ENCODE measurements around the gene NUP85. TPM values are rescaled to one million over a fixed set of nuclear protein-coding genes. Genes with fewer than 3 reads are reported as not detected.
A peak's percentile ranks its signal among the peaks of the same experiment; 100 is the strongest.
"Not testable (repeated sequence)": the region's sequence is repeated elsewhere in the genome, so short reads cannot be mapped to it uniquely, and the experiment has no call there.

The NUP85 gene
- total RNA-seq, 1 donor from 2014 or later: 35.1 TPM

DNA sequence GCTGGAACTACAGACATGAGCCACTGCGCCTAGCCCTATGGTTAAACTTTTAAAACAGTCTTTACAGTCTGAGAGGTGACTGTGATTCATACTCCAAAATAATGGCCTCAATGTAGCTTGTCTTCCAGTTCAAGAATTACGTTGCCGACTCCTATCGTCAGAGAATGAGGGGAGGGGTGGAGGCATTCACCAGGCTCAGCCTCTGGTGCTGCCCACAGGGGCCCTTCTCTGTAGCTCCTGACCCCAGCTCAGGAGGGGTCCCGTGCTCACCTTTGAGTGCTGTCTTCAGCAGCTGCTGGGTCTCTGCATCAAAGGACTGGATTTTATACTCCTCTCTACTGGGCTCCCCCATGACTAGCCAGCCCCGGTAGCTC lies 64.4 kb downstream of the NUP85 start:
- DNase-seq: no peak

- DNase-seq: peak; percentile 84
Observed at GRCh38 chr17:75270218-75270965, 64.9 kb downstream of the NUP85 start.

DNA sequence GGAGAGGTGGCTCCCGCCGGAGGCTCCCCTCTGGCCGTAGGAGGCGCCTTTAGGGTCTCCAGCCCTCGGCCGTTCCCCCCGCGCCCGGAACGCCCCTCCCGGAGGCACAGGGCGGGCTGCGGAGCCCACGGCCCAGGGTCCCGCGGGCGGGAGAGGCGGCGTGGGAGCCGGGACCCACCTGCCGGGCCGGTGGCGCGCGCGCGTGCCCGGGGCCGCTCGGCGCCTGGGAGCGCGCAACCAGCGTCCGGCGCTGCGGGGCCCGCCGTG lies 65.4 kb downstream of the NUP85 start, which contains the start of gene MIF4GD:
Gene MIF4GD (minus strand): TSS at position 266 of the 267 bp plus-strand sequence. CDS start 1,036 bp downstream, outside the sequence.
- no peak for DNase-seq

DNA sequence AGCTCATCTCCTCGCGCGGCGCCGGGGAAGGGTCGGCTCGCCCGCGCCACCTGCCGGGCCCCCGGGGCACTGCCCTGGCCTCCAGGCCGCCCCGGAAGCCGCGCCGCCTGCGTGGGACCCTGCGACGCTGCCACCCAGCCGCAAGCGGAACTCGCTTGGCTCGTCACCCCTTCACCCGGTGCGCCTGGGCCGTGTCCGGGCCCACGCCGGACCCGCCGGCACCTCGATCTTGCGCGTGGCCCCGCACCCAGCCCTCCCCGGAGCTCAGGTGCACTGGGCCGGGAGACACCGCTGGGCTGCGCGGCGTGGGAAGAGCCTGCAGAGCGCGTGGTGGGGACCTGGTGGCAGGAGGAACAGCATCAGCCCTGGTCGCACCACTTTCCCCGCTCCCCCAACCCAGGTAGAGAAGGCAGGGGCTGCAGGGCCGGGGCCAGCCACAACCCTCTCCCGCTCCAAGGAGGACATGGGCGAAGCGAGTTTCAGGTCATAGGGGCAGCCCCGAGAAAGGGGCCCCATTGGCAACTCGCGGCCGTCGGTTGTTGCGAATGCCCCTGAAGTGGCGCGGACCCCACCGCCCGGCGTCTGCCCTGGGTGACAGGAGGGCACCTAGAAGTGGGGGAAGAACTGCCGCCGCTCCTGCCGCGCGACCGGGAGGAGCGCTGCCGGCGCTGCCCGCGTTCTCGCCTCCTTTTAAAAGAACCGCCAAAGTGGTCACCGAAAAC lies 65.9 kb downstream of the NUP85 start:
- peak; percentile 90 for DNase-seq

DNA sequence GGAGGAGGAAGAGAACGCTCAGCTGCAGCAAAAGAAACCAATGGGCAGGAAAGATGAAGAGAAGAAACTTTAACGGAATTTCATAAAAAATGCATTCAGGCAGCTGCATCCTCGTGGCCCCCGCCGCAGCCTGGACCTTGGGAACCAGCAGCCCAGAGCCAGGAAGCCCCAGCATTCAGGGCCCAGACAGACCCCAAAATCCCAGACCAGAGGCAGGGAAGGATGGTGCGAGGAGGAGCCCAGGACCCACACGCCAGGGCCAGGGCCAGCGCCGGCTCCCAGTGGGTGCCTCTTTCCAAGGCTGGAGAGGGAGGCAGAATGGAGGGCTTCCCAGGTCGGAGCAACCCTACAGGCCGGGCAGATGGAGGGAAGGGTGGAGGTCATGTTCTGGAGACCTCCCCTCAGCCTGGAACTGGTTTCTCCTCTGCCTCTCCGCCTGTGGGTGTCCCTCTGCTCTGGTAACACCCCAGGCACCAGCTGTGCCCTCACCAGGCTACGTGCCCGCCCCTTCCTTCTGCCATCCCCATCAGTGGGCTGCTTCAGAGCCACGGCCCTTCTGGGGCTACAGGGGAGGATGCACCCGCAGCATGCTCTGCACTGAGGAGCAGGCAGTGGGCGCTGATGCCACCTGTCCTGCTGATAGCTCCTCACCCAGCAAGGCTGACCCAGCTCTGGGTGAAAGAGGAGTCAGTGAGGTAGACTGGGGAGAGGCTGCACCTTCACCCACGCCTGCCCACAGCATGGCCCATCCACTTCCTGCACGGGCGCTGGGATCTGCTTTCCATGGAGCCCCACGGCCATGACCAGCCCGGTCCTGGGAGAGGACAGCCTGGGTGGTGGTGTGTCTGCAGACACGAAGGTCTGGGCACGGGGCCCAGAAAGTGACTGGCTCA lies 66.7 kb downstream of the NUP85 start:
- no peak for DNase-seq

- no peak for DNase-seq
Observed at GRCh38 chr17:75272848-75273184, 67.3 kb downstream of the NUP85 start.

GRCh38 chr17:75273977-75274708 lies 68.7 kb downstream of the NUP85 start:
- DNase-seq: no peak

DNA sequence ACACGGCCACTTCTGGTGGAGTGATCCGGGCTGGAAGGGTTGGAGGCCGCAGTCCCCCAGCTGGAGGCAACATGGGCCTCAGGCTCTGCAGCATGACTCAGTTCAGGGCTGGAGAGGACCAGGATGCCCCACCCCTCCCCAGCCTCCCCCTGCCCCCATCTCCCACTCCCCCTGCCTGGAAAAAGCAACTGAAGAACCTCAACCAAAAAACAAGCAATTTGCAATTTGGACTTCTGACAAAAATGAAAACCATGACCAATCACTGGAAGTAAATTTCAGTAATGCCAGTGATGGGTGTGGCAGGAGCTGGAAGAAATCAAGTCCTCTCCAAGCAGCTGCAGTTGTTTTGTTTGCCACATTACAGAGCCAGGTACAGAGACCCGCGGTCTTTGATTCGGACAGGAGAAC lies 72.2 kb downstream of the NUP85 start:
- peak; percentile 74 for DNase-seq

DNA sequence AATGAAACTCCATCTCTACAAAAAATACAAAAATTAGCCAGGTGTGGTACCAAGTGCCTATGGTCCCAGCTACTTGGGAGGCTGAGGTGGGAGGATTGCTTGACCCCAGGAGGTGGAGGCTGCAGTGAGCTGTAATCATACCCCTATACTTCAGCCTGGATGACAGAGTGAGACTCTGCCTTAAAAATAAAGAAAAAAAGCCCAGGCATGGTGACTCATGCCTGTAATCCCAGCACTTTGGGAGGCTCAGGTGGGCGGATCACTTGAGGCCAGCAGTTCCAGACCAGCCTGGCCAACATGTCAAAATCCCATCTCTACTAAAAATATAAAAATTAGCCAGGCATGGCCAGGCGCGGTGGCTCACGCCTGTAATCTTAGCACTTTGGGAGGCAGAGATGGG lies 74.7 kb downstream of the NUP85 start:
- DNase-seq: not testable (repeated sequence)

GRCh38 chr17:75285123-75285522 lies 79.6 kb downstream of the NUP85 start:
- DNase-seq: no peak

Other genes with a start within 250 kb of the NUP85 start
- gene HID1, start 232.9 kb upstream of the NUP85 start, total RNA-seq: 12.3 TPM
- 11.4 TPM for gene CDR2L, start 218.0 kb upstream of the NUP85 start, total RNA-seq
- 31.5 TPM for gene MRPL58, start 193.0 kb upstream of the NUP85 start, total RNA-seq
- 299 TPM for gene ATP5PD, start 158.7 kb upstream of the NUP85 start, total RNA-seq
- gene KCTD2, start 158.5 kb upstream of the NUP85 start, total RNA-seq: 19.8 TPM
- 11.5 TPM for gene SLC16A5, start 117.7 kb upstream of the NUP85 start, total RNA-seq
- gene ARMC7, start 95.7 kb upstream of the NUP85 start, total RNA-seq: 3.5 TPM
- 50.8 TPM for gene NT5C, start 73.9 kb upstream of the NUP85 start, total RNA-seq
- gene JPT1, start 51.2 kb upstream of the NUP85 start, total RNA-seq: 97.4 TPM
- gene SUMO2, start 22.7 kb upstream of the NUP85 start, total RNA-seq: 64.0 TPM
- gene GGA3, start 55.9 kb downstream of the NUP85 start, total RNA-seq: 21.0 TPM
- gene MRPS7, start 56.2 kb downstream of the NUP85 start, total RNA-seq: 44.7 TPM
- gene MIF4GD, start 65.6 kb downstream of the NUP85 start, total RNA-seq: 9.1 TPM
- gene SLC25A19, start 83.8 kb downstream of the NUP85 start, total RNA-seq: 4.9 TPM
- 99.6 TPM for gene GRB2, start 200.0 kb downstream of the NUP85 start, total RNA-seq